Activated naive CD4-positive, alpha-beta T cell treated with anti-CD3 and anti-CD28 coated beads, Interleukin-2, amount 50 U/mL, for 72 hours (primary cell): ENCODE results near the gene KIF26B. TPM values are rescaled to one million over a fixed set of nuclear protein-coding genes. Genes with fewer than 3 reads are reported as not detected.

Source experiments
- ATAC-seq, 2 donors: fragments of 150-1000 bp; cut with Tn5 transposase; 2 replicates each; pipeline ENCODE4 v1.10.0; 2021; ENCODE audit warnings: mild to moderate bottlenecking in 2 of 2, moderate library complexity in 2 of 2
- DNase-seq, 2 donors: peaks; one replicate each; pipeline ENCODE4 v3.0.0; 2021 to 2022; ENCODE audit warnings: low spot score in 2 of 2
- H3K27ac Mint-ChIP-seq, 2 donors: one replicate each; pipeline ENCODE4 v1.8.0; 2022; ENCODE audit warnings: mild to moderate bottlenecking in 2 of 2, mixed read lengths in 2 of 2
- H3K36me3 Mint-ChIP-seq, 2 donors: one replicate each; pipeline ENCODE4 v1.8.0; 2022; ENCODE audit warnings: mixed read lengths in 2 of 2
- H3K9me3 Mint-ChIP-seq, 2 donors: one replicate each; pipeline ENCODE4 v1.8.0; 2022; ENCODE audit warnings: mixed read lengths in 2 of 2
- total RNA-seq, 2 donors: library from RNA; stranded (reverse); gene quantifications; one replicate each; pipeline ENCODE4 v1.2.3, GENCODE V29; 2022

Gene KIF26B
- total RNA-seq, 2 donors from 2014 or later: 0.16 to 0.25 TPM

GRCh38 chr1:245754463-245754961, 599.7 kb downstream of the KIF26B start:
- ATAC-seq (no peak), DNase-seq (no peak)
- Mint-ChIP-seq H3K9me3 (peaks cover 15 to 34% of the 10 kb centered on the region in 2 donors), H3K27ac (no peak overlapping the region), H3K36me3 (peaks cover 33 to 64% of the 10 kb centered on the region in 2 donors)
